SK-N-SH treated with all-trans-retinoic acid at 6 μM for 48 hours (cell line): ENCODE results near the gene SACS.

ENCODE experiments used
- ARNTL ChIP-seq: fragments of 450-650 bp; formaldehyde crosslinking; IDR thresholded peaks from 2 replicates; pipeline ENCODE4 v1.5.0; 2020; ENCODE audit warnings: low read depth, mild to moderate bottlenecking, moderate library complexity, borderline replicate concordance
- OSR1 ChIP-seq: fragments of 250-450 bp; sonication (Bioruptor Pico); IDR thresholded peaks from 2 replicates; pipeline ENCODE4 v1.8.0; 2022; ENCODE audit warnings: moderate library complexity, mild to moderate bottlenecking, inconsistent platforms
- PPARA ChIP-seq: fragments of 250-450 bp; sonication (Bioruptor Pico); IDR thresholded peaks from 2 replicates; pipeline ENCODE4 v1.5.0; 2020; ENCODE audit warnings: mild to moderate bottlenecking, borderline replicate concordance
- RARB ChIP-seq: fragments of 250-450 bp; sonication (Bioruptor Pico); IDR thresholded peaks from 2 replicates; pipeline ENCODE4 v1.8.0; 2021; ENCODE audit warnings: mild to moderate bottlenecking, moderate library complexity
- TOX ChIP-seq: fragments of 250-450 bp; sonication (Bioruptor Pico); IDR thresholded peaks from 2 replicates; pipeline ENCODE4 v1.8.0; 2021; ENCODE audit warnings: mild to moderate bottlenecking, moderate library complexity, borderline replicate concordance
- ZFP3 ChIP-seq: fragments of 250-450 bp; sonication (Bioruptor Pico); IDR thresholded peaks from 2 replicates; pipeline ENCODE4 v1.5.0; 2020; ENCODE audit warnings: mild to moderate bottlenecking, moderate library complexity
- ZFP30 ChIP-seq: fragments of 450-650 bp; formaldehyde crosslinking; IDR thresholded peaks from 2 replicates; pipeline ENCODE4 v1.5.0; 2022; ENCODE audit warnings: mild to moderate bottlenecking, moderate library complexity
- ZNF70 ChIP-seq: fragments of 450-650 bp; formaldehyde crosslinking; IDR thresholded peaks from 2 replicates; pipeline ENCODE4 v1.5.0; 2020; ENCODE audit warnings: mild to moderate bottlenecking, moderate library complexity
- TF ChIP-seq, protein P1 (sequence below): fragments of 250-450 bp; sonication (Bioruptor Pico); IDR thresholded peaks from 2 replicates; pipeline ENCODE4 v1.8.0; 2021; ENCODE audit warnings: low read depth, mild to moderate bottlenecking, moderate library complexity, borderline replicate concordance
- TF ChIP-seq, protein P2 (sequence below): fragments of 250-450 bp; sonication (Bioruptor Pico); IDR thresholded peaks from 2 replicates; pipeline ENCODE4 v1.8.0; 2020; ENCODE audit warnings: mild to moderate bottlenecking, moderate library complexity, borderline replicate concordance
- TF ChIP-seq, protein P3 (sequence below): fragments of 250-450 bp; sonication (Bioruptor Pico); IDR thresholded peaks from 2 replicates; pipeline ENCODE4 v1.5.1; 2021; ENCODE audit warnings: mild to moderate bottlenecking, moderate library complexity

DNA sequence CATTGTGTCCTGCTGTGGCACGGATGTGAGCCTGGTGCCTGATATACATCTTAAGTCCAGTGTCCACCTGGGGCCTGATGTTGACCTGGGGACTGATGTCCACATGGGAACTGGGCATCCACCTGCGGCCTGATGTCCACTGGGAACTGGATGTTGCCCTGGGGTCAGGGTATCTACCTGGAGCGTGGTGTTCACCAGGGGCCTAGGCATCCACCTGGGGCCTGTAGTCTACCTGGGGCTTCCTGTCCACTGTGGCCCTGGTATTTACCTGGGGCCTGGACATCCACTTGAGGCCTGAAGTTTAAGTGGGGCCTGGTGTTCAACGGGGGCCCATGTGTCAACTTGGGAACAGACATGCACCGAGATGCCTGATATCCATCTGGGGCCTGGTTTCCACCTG, 11.9 kb downstream of the SACS start:
- no peak for TF ChIP-seq ZFP30 (CRISPR knock-in tag)
- TF ChIP-seq, protein P1, sequence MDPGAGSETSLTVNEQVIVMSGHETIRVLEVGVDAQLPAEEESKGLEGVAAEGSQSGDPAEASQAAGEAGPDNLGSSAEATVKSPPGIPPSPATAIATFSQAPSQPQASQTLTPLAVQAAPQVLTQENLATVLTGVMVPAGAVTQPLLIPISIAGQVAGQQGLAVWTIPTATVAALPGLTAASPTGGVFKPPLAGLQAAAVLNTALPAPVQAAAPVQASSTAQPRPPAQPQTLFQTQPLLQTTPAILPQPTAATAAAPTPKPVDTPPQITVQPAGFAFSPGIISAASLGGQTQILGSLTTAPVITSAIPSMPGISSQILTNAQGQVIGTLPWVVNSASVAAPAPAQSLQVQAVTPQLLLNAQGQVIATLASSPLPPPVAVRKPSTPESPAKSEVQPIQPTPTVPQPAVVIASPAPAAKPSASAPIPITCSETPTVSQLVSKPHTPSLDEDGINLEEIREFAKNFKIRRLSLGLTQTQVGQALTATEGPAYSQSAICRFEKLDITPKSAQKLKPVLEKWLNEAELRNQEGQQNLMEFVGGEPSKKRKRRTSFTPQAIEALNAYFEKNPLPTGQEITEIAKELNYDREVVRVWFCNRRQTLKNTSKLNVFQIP (CRISPR knock-in tag), result no peak
- TF ChIP-seq TOX, result no peak
- TF ChIP-seq ZFP3 (CRISPR knock-in tag), result no peak
- TF ChIP-seq RARB (CRISPR knock-in tag), result no peak
- TF ChIP-seq ARNTL (CRISPR knock-in tag), result no peak
- TF ChIP-seq, protein P2, sequence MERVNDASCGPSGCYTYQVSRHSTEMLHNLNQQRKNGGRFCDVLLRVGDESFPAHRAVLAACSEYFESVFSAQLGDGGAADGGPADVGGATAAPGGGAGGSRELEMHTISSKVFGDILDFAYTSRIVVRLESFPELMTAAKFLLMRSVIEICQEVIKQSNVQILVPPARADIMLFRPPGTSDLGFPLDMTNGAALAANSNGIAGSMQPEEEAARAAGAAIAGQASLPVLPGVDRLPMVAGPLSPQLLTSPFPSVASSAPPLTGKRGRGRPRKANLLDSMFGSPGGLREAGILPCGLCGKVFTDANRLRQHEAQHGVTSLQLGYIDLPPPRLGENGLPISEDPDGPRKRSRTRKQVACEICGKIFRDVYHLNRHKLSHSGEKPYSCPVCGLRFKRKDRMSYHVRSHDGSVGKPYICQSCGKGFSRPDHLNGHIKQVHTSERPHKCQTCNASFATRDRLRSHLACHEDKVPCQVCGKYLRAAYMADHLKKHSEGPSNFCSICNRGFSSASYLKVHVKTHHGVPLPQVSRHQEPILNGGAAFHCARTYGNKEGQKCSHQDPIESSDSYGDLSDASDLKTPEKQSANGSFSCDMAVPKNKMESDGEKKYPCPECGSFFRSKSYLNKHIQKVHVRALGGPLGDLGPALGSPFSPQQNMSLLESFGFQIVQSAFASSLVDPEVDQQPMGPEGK, result no peak
- no peak for TF ChIP-seq OSR1 (CRISPR knock-in tag)
- TF ChIP-seq ZNF70 (CRISPR knock-in tag), result no peak
- TF ChIP-seq PPARA (CRISPR knock-in tag), result no peak
- TF ChIP-seq, protein P3, sequence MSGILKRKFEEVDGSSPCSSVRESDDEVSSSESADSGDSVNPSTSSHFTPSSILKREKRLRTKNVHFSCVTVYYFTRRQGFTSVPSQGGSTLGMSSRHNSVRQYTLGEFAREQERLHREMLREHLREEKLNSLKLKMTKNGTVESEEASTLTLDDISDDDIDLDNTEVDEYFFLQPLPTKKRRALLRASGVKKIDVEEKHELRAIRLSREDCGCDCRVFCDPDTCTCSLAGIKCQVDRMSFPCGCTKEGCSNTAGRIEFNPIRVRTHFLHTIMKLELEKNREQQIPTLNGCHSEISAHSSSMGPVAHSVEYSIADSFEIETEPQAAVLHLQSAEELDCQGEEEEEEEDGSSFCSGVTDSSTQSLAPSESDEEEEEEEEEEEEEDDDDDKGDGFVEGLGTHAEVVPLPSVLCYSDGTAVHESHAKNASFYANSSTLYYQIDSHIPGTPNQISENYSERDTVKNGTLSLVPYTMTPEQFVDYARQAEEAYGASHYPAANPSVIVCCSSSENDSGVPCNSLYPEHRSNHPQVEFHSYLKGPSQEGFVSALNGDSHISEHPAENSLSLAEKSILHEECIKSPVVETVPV (CRISPR knock-in tag), result no peak
